ENCODE data around the gene UCN3.
A peak's percentile ranks its signal among the peaks of the same experiment; 100 is the strongest.

UCN3 gene

DNA sequence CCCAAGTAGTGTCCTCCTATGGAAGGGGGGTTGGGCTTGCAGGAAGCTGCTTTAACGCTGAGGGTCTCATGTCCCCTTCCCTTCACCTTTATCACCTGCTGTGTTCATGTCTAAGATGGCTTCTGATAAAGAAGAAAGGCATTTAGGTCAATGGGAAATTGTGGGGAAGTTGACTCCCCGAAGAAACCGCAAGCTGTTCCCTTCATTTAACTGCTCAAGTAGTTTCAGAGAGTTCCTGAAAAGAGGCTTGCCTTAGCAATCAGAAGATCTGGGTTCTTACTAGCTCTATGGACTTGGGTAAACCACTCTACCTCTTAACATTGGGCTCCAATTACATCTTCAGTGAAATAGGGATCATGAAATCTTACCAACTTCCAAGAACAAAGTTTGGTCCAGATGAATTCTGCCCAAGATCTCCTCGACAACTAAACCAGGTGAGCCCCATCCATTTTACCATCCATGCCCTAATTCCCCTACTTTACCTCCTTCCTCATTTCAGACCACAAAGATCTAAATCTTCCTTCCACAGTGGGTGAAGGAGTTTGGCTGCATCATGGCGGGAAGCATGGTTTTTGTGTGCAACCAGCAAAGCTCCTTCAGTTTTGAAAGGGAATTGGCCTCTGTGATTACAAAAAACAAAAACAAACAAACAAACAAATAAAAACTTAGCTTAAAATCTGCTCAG is 30.4 kb upstream of the UCN3 start (continued):
- TF ChIP-seq ZNF580 (tag by site-specific recombination; IDR thresholded peaks at IDR 0.05) = no peak
- no peak for TF ChIP-seq ZNF404 (tag by site-specific recombination; IDR thresholded peaks at IDR 0.05)
- TF ChIP-seq, protein P1, sequence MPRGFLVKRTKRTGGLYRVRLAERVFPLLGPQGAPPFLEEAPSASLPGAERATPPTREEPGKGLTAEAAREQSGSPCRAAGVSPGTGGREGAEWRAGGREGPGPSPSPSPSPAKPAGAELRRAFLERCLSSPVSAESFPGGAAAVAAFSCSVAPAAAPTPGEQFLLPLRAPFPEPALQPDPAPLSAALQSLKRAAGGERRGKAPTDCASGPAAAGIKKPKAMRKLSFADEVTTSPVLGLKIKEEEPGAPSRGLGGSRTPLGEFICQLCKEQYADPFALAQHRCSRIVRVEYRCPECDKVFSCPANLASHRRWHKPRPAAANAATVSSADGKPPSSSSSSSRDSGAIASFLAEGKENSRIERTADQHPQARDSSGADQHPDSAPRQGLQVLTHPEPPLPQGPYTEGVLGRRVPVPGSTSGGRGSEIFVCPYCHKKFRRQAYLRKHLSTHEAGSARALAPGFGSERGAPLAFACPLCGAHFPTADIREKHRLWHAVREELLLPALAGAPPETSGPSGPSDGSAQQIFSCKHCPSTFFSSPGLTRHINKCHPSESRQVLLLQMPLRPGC (tag by site-specific recombination; IDR thresholded peaks at IDR 0.05) = no peak
- TF ChIP-seq ZBTB26 (tag by site-specific recombination; optimal IDR thresholded peaks at IDR 0.05) = no peak

DNA sequence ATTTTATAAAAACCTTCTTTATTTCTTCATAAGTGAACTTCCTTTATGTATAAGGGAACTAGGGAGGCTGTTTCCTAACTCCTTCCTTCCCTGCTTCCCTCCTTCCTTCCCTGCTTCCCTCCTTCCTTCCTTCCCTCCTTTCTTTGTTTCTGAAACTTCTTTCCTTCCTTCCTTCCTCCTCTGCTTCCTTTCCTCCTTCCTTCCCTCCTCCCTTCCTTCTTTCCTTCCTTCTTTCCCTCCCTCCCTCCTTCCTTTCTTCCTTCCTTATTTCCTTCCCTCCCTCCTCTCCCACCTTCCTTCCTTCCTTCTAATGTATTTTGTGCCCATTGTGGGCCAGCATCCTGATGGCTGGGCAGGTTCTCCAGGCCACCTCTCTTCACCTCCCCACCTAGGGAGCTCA is 26.8 kb upstream of the UCN3 start:
- CTCF ChIA-PET = no interaction called here

GRCh38 chr10:5343092-5343491 is 21.7 kb upstream of the UCN3 start:
- POLR2A ChIA-PET = no interaction called here
- CTCF ChIA-PET = interaction anchor here (0.6 to 0.7 kb wide), 2 partner anchors 89 to 788 kb away, joined by 3 to 4 read pairs; no protein-coding TSS in a partner anchor
- Histone ChIP-seq H3K4me1 (ENCODE audit: control insufficient read depth, insufficient read depth, low read length) (no peaks in the 10 kb centered on the region), H3K4me3 (ENCODE audit: low read depth, low read length) (no peak overlapping the region), H3K27ac (ENCODE audit: extremely low read depth, low read depth, low read length) (no peak overlapping the region), H3K36me3 (ENCODE audit: control insufficient read depth in 2 of 2, insufficient read depth in 1 of 2, low read length in 2 of 2) (no peaks in the 10 kb centered on the region), H3K9me3 (ENCODE audit: control insufficient read depth, insufficient read depth, low read depth, low read length) (no peaks in the 10 kb centered on the region)
- no peak for TF ChIP-seq OVOL3 (tag by site-specific recombination; IDR thresholded peaks at IDR 0.05)

More for the DNA sequence above, 26.8 kb upstream of the UCN3 start:
- Histone ChIP-seq H3K4me1 (ENCODE audit: control insufficient read depth, insufficient read depth, low read length) (no peaks in the 10 kb centered on the region), H3K4me3 (ENCODE audit: low read depth, low read length) (no peak overlapping the region), H3K36me3 (ENCODE audit: control insufficient read depth in 2 of 2, insufficient read depth in 1 of 2, low read length in 2 of 2) (no peaks in the 10 kb centered on the region), H3K27ac (ENCODE audit: extremely low read depth, low read depth, low read length) (no peak overlapping the region), H3K9me3 (ENCODE audit: control insufficient read depth, insufficient read depth, low read depth, low read length) (no peaks in the 10 kb centered on the region)
- POLR2A ChIA-PET = no interaction called here
- TF ChIP-seq ZFP37 (tag by site-specific recombination; IDR thresholded peaks at IDR 0.05) = no peak
- TF ChIP-seq KLF8 (tag by site-specific recombination; IDR thresholded peaks at IDR 0.05) = no peak
- no peak for TF ChIP-seq ZNF140 (tag by site-specific recombination; IDR thresholded peaks at IDR 0.05)
- TF ChIP-seq ZNF639 (tag by site-specific recombination; IDR thresholded peaks at IDR 0.05) = no peak
- TF ChIP-seq ZNF558 (tag by site-specific recombination; IDR thresholded peaks at IDR 0.05) = no peak
- TF ChIP-seq ZNF366 (tag by site-specific recombination; conservative IDR thresholded peaks at IDR 0.05) = peak; percentile 84

DNA sequence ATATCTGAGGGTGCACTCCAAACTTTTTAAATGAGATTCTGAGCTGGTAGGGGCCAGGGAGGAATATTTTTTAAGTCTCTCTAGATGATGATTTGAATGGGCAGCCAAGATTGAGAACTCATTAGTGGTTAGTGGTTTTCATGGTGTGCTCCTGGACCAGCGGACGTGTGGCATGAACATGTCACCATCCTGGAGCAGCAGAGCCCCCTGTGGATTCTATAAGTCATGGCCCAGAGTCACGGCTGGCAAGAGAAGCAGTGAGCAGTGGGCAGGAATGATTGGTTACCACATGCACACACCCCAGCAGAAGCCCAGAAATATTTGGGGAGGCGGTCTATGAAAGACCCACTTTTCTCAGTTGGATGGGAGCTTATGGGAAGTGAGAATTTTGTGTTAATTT is 21.2 kb upstream of the UCN3 start:
- ChIA-PET POLR2A (no interaction called here), CTCF (interaction anchor here (1.2 kb wide), 1 partner anchor 494 kb away, joined by 6 read pairs; no protein-coding TSS in a partner anchor)
- Histone ChIP-seq H3K36me3 (ENCODE audit: control insufficient read depth in 2 of 2, insufficient read depth in 1 of 2, low read length in 2 of 2) (no peaks in the 10 kb centered on the region), H3K4me3 (ENCODE audit: low read depth, low read length) (no peak overlapping the region), H3K9me3 (ENCODE audit: control insufficient read depth, insufficient read depth, low read depth, low read length) (no peaks in the 10 kb centered on the region), H3K4me1 (ENCODE audit: control insufficient read depth, insufficient read depth, low read length) (no peaks in the 10 kb centered on the region), H3K27ac (ENCODE audit: extremely low read depth, low read depth, low read length) (no peak overlapping the region)
- TF ChIP-seq ZBTB44 (tag by site-specific recombination; IDR thresholded peaks at IDR 0.05) (no peak), ZNF560 (tag by site-specific recombination; IDR thresholded peaks at IDR 0.05; ENCODE audit: borderline replicate concordance) (no peak), ZNF302 (tag by site-specific recombination; IDR thresholded peaks at IDR 0.05; ENCODE audit: low read depth) (no peak)
- TF ChIP-seq, protein P1 (tag by site-specific recombination; IDR thresholded peaks at IDR 0.05) = no peak

Data from HEK293 (cell line).